Right lobe of liver (tissue), 4 donors: Measurements from ENCODE around the gene EIF2S1.

Source experiments
- CTCF ChIP-seq, 4 donors: fragments of 200-600 bp in 3 of 4; fragments of 450-650 bp in 1 of 4; IDR thresholded peaks; one replicate each; pipeline versions ENCODE4 v1.5.1 to v1.8.0; 2016 to 2022; ENCODE audit warnings: antibody characterized with exemption in 4 of 4, mild to moderate bottlenecking in 2 of 4
- POLR2A ChIP-seq: fragments of 450-650 bp; IDR thresholded peaks from one replicate; pipeline ENCODE4 v1.6.1; 2017; ENCODE audit warnings: antibody characterized with exemption, mild to moderate bottlenecking
- donor health status: DM: no; HTN: no; CAD: no.
- donor health status: DM: no; HTN: no; CAD: no.
- donor health status: DM: no; HTN: yes; CAD: no.

GRCh38 chr14:67424539-67424938, 64.4 kb downstream of the EIF2S1 start:
- no peak for TF ChIP-seq CTCF (IDR thresholded peaks at IDR 0.05)
- no peak for TF ChIP-seq POLR2A
